ENCODE measurements around the gene VSIG8.

- no peak for TF ChIP-seq POLR2A (conservative IDR thresholded peaks at IDR 0.05)
- TF ChIP-seq SNIP1 (IDR thresholded peaks at IDR 0.05; ENCODE audit: low read depth), result no peak
- TF ChIP-seq, protein P1, sequence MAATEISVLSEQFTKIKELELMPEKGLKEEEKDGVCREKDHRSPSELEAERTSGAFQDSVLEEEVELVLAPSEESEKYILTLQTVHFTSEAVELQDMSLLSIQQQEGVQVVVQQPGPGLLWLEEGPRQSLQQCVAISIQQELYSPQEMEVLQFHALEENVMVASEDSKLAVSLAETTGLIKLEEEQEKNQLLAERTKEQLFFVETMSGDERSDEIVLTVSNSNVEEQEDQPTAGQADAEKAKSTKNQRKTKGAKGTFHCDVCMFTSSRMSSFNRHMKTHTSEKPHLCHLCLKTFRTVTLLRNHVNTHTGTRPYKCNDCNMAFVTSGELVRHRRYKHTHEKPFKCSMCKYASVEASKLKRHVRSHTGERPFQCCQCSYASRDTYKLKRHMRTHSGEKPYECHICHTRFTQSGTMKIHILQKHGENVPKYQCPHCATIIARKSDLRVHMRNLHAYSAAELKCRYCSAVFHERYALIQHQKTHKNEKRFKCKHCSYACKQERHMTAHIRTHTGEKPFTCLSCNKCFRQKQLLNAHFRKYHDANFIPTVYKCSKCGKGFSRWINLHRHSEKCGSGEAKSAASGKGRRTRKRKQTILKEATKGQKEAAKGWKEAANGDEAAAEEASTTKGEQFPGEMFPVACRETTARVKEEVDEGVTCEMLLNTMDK (IDR thresholded peaks at IDR 0.05; ENCODE audit: borderline replicate concordance, insufficient read depth, low read depth, low read length, poor library complexity, severe bottlenecking), result no peak
- TF ChIP-seq, protein P2, sequence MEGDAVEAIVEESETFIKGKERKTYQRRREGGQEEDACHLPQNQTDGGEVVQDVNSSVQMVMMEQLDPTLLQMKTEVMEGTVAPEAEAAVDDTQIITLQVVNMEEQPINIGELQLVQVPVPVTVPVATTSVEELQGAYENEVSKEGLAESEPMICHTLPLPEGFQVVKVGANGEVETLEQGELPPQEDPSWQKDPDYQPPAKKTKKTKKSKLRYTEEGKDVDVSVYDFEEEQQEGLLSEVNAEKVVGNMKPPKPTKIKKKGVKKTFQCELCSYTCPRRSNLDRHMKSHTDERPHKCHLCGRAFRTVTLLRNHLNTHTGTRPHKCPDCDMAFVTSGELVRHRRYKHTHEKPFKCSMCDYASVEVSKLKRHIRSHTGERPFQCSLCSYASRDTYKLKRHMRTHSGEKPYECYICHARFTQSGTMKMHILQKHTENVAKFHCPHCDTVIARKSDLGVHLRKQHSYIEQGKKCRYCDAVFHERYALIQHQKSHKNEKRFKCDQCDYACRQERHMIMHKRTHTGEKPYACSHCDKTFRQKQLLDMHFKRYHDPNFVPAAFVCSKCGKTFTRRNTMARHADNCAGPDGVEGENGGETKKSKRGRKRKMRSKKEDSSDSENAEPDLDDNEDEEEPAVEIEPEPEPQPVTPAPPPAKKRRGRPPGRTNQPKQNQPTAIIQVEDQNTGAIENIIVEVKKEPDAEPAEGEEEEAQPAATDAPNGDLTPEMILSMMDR (IDR thresholded peaks at IDR 0.05 in 2 of 3, conservative IDR thresholded peaks at IDR 0.05 in 1 of 3; ENCODE audit: insufficient read depth in 2 of 3, low read depth in 1 of 3, low read length in 3 of 3), result no peak
- no peak for TF ChIP-seq ATF1 (CRISPR knock-in tag; IDR thresholded peaks at IDR 0.05)
- no peak for TF ChIP-seq ATF1 (tag; IDR thresholded peaks at IDR 0.05)
- TF ChIP-seq RAD21 (CRISPR knock-in tag; conservative IDR thresholded peaks at IDR 0.05 in 1 of 2, IDR thresholded peaks at IDR 0.05 in 1 of 2), result no peak
- TF ChIP-seq GABPA (tag; conservative IDR thresholded peaks at IDR 0.05; ENCODE audit: low read depth), result no peak
Measured at GRCh38 chr1:159828581-159829272, 33.7 kb downstream of the VSIG8 start.

All from K562 (cell line).